Skin epidermis (tissue), 12 donors: ENCODE results near the gene PPIH.
"Not testable (repeated sequence)": the region's sequence is repeated elsewhere in the genome, so short reads cannot be mapped to it uniquely, and the experiment has no call there.

Experiments used
- H3K27ac ChIP-seq, 21 experiments: fragments of 200-600 bp; sonication (generic) in 11 of 21; one replicate each; pipeline ENCODE4 v1.5.0; 2020; ENCODE audit warnings: mild to moderate bottlenecking in 3 of 21, inconsistent platforms in 2 of 21, moderate library complexity in 2 of 21
- H3K4me3 ChIP-seq, 7 experiments: fragments of 200-600 bp; sonication (generic) in 2 of 7; one replicate each; pipeline ENCODE4 v1.5.0; 2020; ENCODE audit warnings: inconsistent platforms in 2 of 7, mild to moderate bottlenecking in 2 of 7, moderate library complexity in 1 of 7

PPIH gene

GRCh38 chr1:42722403-42722802 is 64.2 kb downstream of the PPIH start:
- not testable (repeated sequence) for H3K4me3 ChIP-seq, H3K27ac ChIP-seq

GRCh38 chr1:42723511-42723910 is 65.3 kb downstream of the PPIH start:
- no peak overlapping the region for H3K4me3 ChIP-seq

GRCh38 chr1:42725820-42726219 is 67.6 kb downstream of the PPIH start:
- not testable (repeated sequence) for H3K27ac ChIP-seq, H3K4me3 ChIP-seq

More at GRCh38 chr1:42723511-42723910, 65.3 kb downstream of the PPIH start:
- H3K27ac ChIP-seq, result no peak overlapping the region
